Prostate gland (tissue), 2 donors: ENCODE results near the gene MLIP.

ENCODE experiments used
- POLR2A ChIP-seq: fragments of 450-650 bp; IDR thresholded peaks from one replicate; pipeline ENCODE4 v1.6.1; 2016; ENCODE audit warnings: antibody characterized with exemption, mild to moderate bottlenecking
- POLR2AphosphoS5 ChIP-seq: sonication (generic); formaldehyde crosslinking; IDR thresholded peaks from one replicate; pipeline ENCODE4 v1.6.1; 2017; ENCODE audit warnings: antibody characterized with exemption
- TF ChIP-seq, protein P1 (sequence below), 4 experiments: fragments of 200-600 bp in 2 of 4; fragments of 450-650 bp in 2 of 4; sonication (generic) in 2 of 4; IDR thresholded peaks; 1 replicate in 3 of 4; 2 replicates in 1 of 4; pipeline ENCODE4 v1.5.1; 2016 to 2019; ENCODE audit warnings: antibody characterized with exemption in 4 of 4, mild to moderate bottlenecking in 2 of 4, moderate library complexity in 2 of 4

DNA sequence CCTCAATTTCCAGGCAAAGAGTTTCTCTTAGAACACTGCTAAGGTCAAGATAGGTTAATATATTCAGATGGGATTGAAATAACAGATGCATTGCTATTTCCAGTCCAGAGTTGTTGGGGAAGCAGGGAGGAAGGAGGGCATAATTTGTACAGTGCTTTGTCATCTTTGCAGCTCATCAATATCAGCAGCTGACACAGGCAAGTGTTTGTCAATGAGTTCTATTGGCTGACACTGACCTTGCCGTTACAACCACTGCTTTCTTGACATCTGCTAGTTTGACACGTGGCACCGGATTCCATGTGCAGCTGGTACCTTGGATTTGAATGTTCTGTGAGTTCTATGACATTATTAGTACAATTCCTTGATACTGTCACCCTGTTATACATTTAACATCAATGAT, 28.0 kb upstream of the MLIP start:
- TF ChIP-seq, protein P1, sequence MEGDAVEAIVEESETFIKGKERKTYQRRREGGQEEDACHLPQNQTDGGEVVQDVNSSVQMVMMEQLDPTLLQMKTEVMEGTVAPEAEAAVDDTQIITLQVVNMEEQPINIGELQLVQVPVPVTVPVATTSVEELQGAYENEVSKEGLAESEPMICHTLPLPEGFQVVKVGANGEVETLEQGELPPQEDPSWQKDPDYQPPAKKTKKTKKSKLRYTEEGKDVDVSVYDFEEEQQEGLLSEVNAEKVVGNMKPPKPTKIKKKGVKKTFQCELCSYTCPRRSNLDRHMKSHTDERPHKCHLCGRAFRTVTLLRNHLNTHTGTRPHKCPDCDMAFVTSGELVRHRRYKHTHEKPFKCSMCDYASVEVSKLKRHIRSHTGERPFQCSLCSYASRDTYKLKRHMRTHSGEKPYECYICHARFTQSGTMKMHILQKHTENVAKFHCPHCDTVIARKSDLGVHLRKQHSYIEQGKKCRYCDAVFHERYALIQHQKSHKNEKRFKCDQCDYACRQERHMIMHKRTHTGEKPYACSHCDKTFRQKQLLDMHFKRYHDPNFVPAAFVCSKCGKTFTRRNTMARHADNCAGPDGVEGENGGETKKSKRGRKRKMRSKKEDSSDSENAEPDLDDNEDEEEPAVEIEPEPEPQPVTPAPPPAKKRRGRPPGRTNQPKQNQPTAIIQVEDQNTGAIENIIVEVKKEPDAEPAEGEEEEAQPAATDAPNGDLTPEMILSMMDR (IDR thresholded peaks at IDR 0.05): no peak
- TF ChIP-seq POLR2A (no peak), POLR2AphosphoS5 (no peak)
